C4-2B (cell line): ENCODE results near the gene ABHD15.

Experiments
- CTCF ChIP-seq: fragments of 450-650 bp; conservative IDR thresholded peaks from 2 replicates; pipeline ENCODE4 v1.5.1; 2017; ENCODE audit warnings: mild to moderate bottlenecking
- ZFX ChIP-seq: fragments of 450-650 bp; IDR thresholded peaks from 2 replicates; pipeline ENCODE4 v1.6.1; 2017

- TF ChIP-seq CTCF (no peak), ZFX (no peak)
Measured at GRCh38 chr17:29587591-29587990, 20.8 kb upstream of the ABHD15 start.
